Trophoblast cell (in vitro differentiated cells and primary cell): ENCODE measurements around the gene ALG11.
"Not testable (repeated sequence)": the region's sequence is repeated elsewhere in the genome, so short reads cannot be mapped to it uniquely, and the experiment has no call there.

ENCODE experiments used
- DNase-seq, 2 donors: peaks; one replicate each; pipeline ENCODE4 v3.0.0-alpha.2; 2016
- H2AFZ ChIP-seq: 2 replicates; pipeline ENCODE4 v1.6.1; 2013; ENCODE audit warnings: low read length, moderate library complexity, mild to moderate bottlenecking; ENCODE audit not compliant: insufficient read depth, poor library complexity
- H2AK5ac ChIP-seq: 2 replicates; pipeline ENCODE4 v1.6.1; 2013; ENCODE audit warnings: mild to moderate bottlenecking, low read length
- H2BK120ac ChIP-seq: 2 replicates; pipeline ENCODE4 v1.6.1; 2013; ENCODE audit warnings: low read length, mild to moderate bottlenecking, moderate library complexity; ENCODE audit not compliant: insufficient read depth, poor library complexity
- H2BK12ac ChIP-seq: 2 replicates; pipeline ENCODE4 v1.6.1; 2013; ENCODE audit warnings: mild to moderate bottlenecking, low read length, moderate library complexity
- H2BK5ac ChIP-seq: 2 replicates; pipeline ENCODE4 v1.6.1; 2013; ENCODE audit warnings: low read length, low read depth, moderate library complexity, mild to moderate bottlenecking; ENCODE audit not compliant: poor library complexity
- H3K14ac ChIP-seq: 2 replicates; pipeline ENCODE4 v1.6.1; 2013; ENCODE audit warnings: mild to moderate bottlenecking, low read length
- H3K18ac ChIP-seq: 2 replicates; pipeline ENCODE4 v1.6.1; 2013; ENCODE audit warnings: mild to moderate bottlenecking, low read length
- H3K23ac ChIP-seq: 2 replicates; pipeline ENCODE4 v1.6.1; 2013; ENCODE audit warnings: low read length
- H3K27ac ChIP-seq: 2 replicates; pipeline ENCODE4 v1.5.1; 2013; ENCODE audit warnings: low read depth, mild to moderate bottlenecking, inconsistent platforms, low read length, moderate library complexity
- H3K27me3 ChIP-seq: 2 replicates; pipeline ENCODE4 v1.6.1; 2013; ENCODE audit warnings: inconsistent platforms, mild to moderate bottlenecking, low read length, moderate library complexity; ENCODE audit not compliant: insufficient read depth
- H3K36me3 ChIP-seq, 2 experiments: 1 replicate in 1 of 2; 2 replicates in 1 of 2; pipeline ENCODE4 v1.6.1; 2013; ENCODE audit warnings: low read length in 2 of 2, mild to moderate bottlenecking in 2 of 2, moderate library complexity in 1 of 2; ENCODE audit not compliant: insufficient read depth in 2 of 2, control insufficient read depth in 1 of 2
- H3K4ac ChIP-seq: 2 replicates; pipeline ENCODE4 v1.6.1; 2013; ENCODE audit warnings: low read depth, mild to moderate bottlenecking, low read length, moderate library complexity
- H3K4me1 ChIP-seq, 2 experiments: 1 replicate in 1 of 2; 2 replicates in 1 of 2; pipeline ENCODE4 v1.6.1; 2013; ENCODE audit warnings: low read length in 2 of 2, mild to moderate bottlenecking in 2 of 2, moderate library complexity in 1 of 2; ENCODE audit not compliant: insufficient read depth in 2 of 2, control insufficient read depth in 1 of 2
- H3K4me2 ChIP-seq: 2 replicates; pipeline ENCODE4 v1.6.1; 2013; ENCODE audit warnings: inconsistent platforms, mild to moderate bottlenecking, low read length, moderate library complexity
- H3K4me3 ChIP-seq: 2 replicates; pipeline ENCODE4 v1.5.1; 2013; ENCODE audit warnings: mild to moderate bottlenecking, low read depth, low read length, inconsistent platforms
- H3K79me1 ChIP-seq: one replicate; pipeline ENCODE4 v1.6.1; 2013; ENCODE audit warnings: low read length
- H3K79me2 ChIP-seq: 2 replicates; pipeline ENCODE4 v1.6.1; 2013; ENCODE audit warnings: low read length, mild to moderate bottlenecking; ENCODE audit not compliant: control insufficient read depth, insufficient read depth, poor library complexity
- H3K9ac ChIP-seq: 2 replicates; pipeline ENCODE4 v1.6.1; 2013; ENCODE audit warnings: mild to moderate bottlenecking, low read length
- H3K9me3 ChIP-seq: 2 replicates; pipeline ENCODE4 v1.6.1; 2013; ENCODE audit warnings: low read depth, mild to moderate bottlenecking, control low read depth, inconsistent platforms, low read length; ENCODE audit not compliant: insufficient read depth
- H4K12ac ChIP-seq: 2 replicates; pipeline ENCODE4 v1.6.1; 2013; ENCODE audit warnings: low read depth, mild to moderate bottlenecking, low read length, moderate library complexity
- H4K8ac ChIP-seq: 2 replicates; pipeline ENCODE4 v1.6.1; 2013; ENCODE audit warnings: low read depth, mild to moderate bottlenecking, low read length, moderate library complexity
- H4K91ac ChIP-seq: one replicate; pipeline ENCODE4 v1.6.1; 2013; ENCODE audit warnings: low read depth, mild to moderate bottlenecking, low read length, moderate library complexity
- WGBS: extraction: QIAGEN DNeasy Blood & Tissue Kit; methylation state at CpG from one replicate; pipeline ENCODE4 v1.1.7; 2013; ENCODE audit warnings: missing lambda C conversion rate; ENCODE audit not compliant: insufficient read length, insufficient coverage; ENCODE audit errors: extremely low coverage; 5-methylcytosine and 5-hydroxymethylcytosine counted together

Gene ALG11

GRCh38 chr13:52051400-52051799 is 39.2 kb downstream of the ALG11 start:
- Histone ChIP-seq H3K4me1 (peaks cover 0 to 8% of the 10 kb centered on the region in 2 experiments), H3K27ac (no peak overlapping the region), H2BK120ac (no peak overlapping the region), H3K27me3 (no peaks in the 10 kb centered on the region), H3K14ac (no peak overlapping the region), H3K36me3 (no peaks in the 10 kb centered on the region), H2AK5ac (no peak overlapping the region), H3K79me1 (no peaks in the 10 kb centered on the region), H3K9me3 (no peaks in the 10 kb centered on the region), H2BK5ac (no peak overlapping the region), H3K4ac (no peak overlapping the region), H3K4me3 (no peak overlapping the region), H2AFZ (no peak overlapping the region), H4K12ac (no peak overlapping the region), H3K79me2 (no peaks in the 10 kb centered on the region), H2BK12ac (no peak overlapping the region), H4K91ac (no peak overlapping the region), H3K18ac (no peak overlapping the region), H3K4me2 (no peak overlapping the region), H3K9ac (no peak overlapping the region), H3K23ac (no peak overlapping the region), H4K8ac (no peak overlapping the region)
- WGBS: no CpG with 5 or more reads among the region's 7 CpGs
- DNase-seq: no peak

GRCh38 chr13:52053460-52053859 is 41.3 kb downstream of the ALG11 start:
- Histone ChIP-seq H3K27me3 (no peaks in the 10 kb centered on the region), H3K27ac (no peak overlapping the region), H4K8ac (no peak overlapping the region), H3K79me2 (no peaks in the 10 kb centered on the region), H3K9me3 (no peaks in the 10 kb centered on the region), H2BK12ac (no peak overlapping the region), H4K91ac (no peak overlapping the region), H3K4me1 (peaks cover 0 to 8% of the 10 kb centered on the region in 2 experiments), H3K4me2 (no peak overlapping the region), H3K23ac (no peak overlapping the region), H3K4ac (no peak overlapping the region), H2BK5ac (no peak overlapping the region), H3K79me1 (no peaks in the 10 kb centered on the region), H3K4me3 (no peak overlapping the region), H2AK5ac (no peak overlapping the region), H4K12ac (no peak overlapping the region), H3K14ac (no peak overlapping the region), H3K18ac (no peak overlapping the region), H2BK120ac (no peak overlapping the region), H3K36me3 (no peaks in the 10 kb centered on the region), H2AFZ (no peak overlapping the region), H3K9ac (no peak overlapping the region)
- no CpG with 5 or more reads among the region's 4 CpGs for WGBS
- DNase-seq: peak; percentile 74 to 82

- not testable (repeated sequence) for H3K4me1 ChIP-seq, H3K4ac ChIP-seq, H2BK12ac ChIP-seq, H2BK5ac ChIP-seq, H3K4me3 ChIP-seq, H3K9ac ChIP-seq, H4K91ac ChIP-seq, H3K14ac ChIP-seq, H3K36me3 ChIP-seq, H3K79me2 ChIP-seq, H2BK120ac ChIP-seq, H3K9me3 ChIP-seq, H3K4me2 ChIP-seq, H4K8ac ChIP-seq, H4K12ac ChIP-seq, H3K18ac ChIP-seq, DNase-seq, H2AFZ ChIP-seq, H3K27me3 ChIP-seq, H3K79me1 ChIP-seq, H2AK5ac ChIP-seq, H3K23ac ChIP-seq
- WGBS: no CpG with 5 or more reads among the region's 3 CpGs
- peak overlapping the region; percentile 33 for H3K27ac ChIP-seq
Measured at GRCh38 chr13:52061064-52061463, 48.9 kb downstream of the ALG11 start.

GRCh38 chr13:52061587-52061986 is 49.4 kb downstream of the ALG11 start:
- Histone ChIP-seq H3K9me3 (peaks cover 4% of the 10 kb centered on the region), H4K8ac (no peak overlapping the region), H3K4ac (no peak overlapping the region), H3K4me1 (no peaks in the 10 kb centered on the region), H4K12ac (no peak overlapping the region), H3K23ac (no peak overlapping the region), H2BK12ac (no peak overlapping the region), H3K36me3 (no peaks in the 10 kb centered on the region), H2AK5ac (no peak overlapping the region), H3K4me2 (no peak overlapping the region), H3K14ac (no peak overlapping the region), H4K91ac (no peak overlapping the region), H3K79me1 (no peaks in the 10 kb centered on the region), H2BK5ac (no peak overlapping the region), H3K27me3 (no peaks in the 10 kb centered on the region), H3K4me3 (no peak overlapping the region), H3K27ac (no peak overlapping the region), H3K9ac (no peak overlapping the region), H3K79me2 (no peaks in the 10 kb centered on the region), H3K18ac (no peak overlapping the region), H2BK120ac (no peak overlapping the region), H2AFZ (no peak overlapping the region)
- no CpG with 5 or more reads among the region's 3 CpGs for WGBS
- no peak for DNase-seq
